GM21526 (cell line): ENCODE results near the gene ITFG1.
"Not testable (repeated sequence)": the region's sequence is repeated elsewhere in the genome, so short reads cannot be mapped to it uniquely, and the experiment has no call there.

Experiments
- ATAC-seq: cut with Tn5 transposase; IDR thresholded peaks from one replicate; pipeline ENCODE4 v1.9.1; 2021; ENCODE audit warnings: moderate library complexity; ENCODE audit not compliant: unreplicated experiment, low FRiP score

Gene ITFG1

GRCh38 chr16:47349029-47349428, 111.8 kb downstream of the ITFG1 start:
- not testable (repeated sequence) for ATAC-seq

- not testable (repeated sequence) for ATAC-seq
Measured at GRCh38 chr16:47347021-47347696, 113.7 kb downstream of the ITFG1 start.

- no peak for ATAC-seq
Measured at GRCh38 chr16:47342055-47342454, 118.8 kb downstream of the ITFG1 start.

- ATAC-seq = not testable (repeated sequence)
Measured at GRCh38 chr16:47330562-47330961, 130.3 kb downstream of the ITFG1 start.

- not testable (repeated sequence) for ATAC-seq
Measured at GRCh38 chr16:47324309-47324708, 136.6 kb downstream of the ITFG1 start.

GRCh38 chr16:47323241-47323640, 137.6 kb downstream of the ITFG1 start:
- no peak for ATAC-seq

GRCh38 chr16:47320546-47321310, 140.1 kb downstream of the ITFG1 start:
- ATAC-seq = no peak

- no peak for ATAC-seq
Measured at GRCh38 chr16:47317465-47318240, 143.2 kb downstream of the ITFG1 start.

GRCh38 chr16:47316442-47317015, 144.3 kb downstream of the ITFG1 start:
- ATAC-seq = no peak

- ATAC-seq = no peak
Measured at GRCh38 chr16:47311738-47312505, 148.9 kb downstream of the ITFG1 start.

DNA sequence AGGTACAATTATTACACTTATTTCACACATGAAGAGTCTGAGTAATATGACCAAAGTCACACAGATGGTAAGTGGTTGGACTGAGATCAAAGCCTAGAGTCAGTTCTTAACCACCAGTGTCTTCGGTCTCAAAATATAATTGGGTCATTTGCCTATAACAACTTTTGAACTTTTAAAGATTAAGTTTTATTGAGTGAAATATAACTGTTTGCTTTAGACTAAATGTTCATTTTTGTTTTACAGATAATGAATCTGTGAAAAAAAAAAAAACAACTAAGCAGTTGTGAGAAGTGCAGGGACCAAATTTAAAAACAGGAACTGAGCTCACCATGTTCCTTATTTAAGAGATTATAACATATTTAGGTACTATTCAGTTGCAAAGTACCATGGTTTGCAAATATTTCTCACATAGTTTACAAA, 150.1 kb downstream of the ITFG1 start:
- ATAC-seq = no peak

DNA sequence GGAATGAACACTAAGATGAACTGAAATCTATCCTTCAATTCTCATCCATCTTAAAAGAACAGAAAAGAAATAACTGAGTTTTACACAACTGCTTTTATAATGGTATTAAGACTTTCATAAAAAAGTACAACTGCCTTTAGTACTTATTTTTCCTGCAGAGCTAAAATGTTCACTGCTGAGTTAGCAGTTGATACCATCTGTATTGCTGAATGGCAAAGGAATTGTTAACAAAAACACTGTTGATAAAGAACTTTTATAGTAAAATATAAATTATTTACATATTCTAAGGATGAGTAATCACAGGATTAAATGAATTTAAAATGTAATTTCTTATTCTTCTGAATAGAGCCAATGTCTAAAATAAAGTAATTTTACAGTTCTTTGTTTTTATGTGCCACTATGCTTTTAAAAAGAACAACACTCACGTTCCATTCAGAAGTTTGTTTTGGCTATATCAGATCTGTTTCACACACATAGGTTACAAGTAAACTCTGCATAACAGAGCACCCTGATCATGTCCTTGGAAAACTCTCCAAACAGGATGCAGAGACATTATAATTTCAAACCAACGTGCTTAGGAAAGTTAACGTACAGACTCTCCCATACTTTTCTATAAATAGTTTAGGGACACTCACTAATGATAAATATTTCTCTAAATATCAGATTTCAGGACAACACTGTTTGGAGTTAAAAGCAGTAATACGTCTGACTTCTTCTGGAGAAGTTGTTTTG, 151.1 kb downstream of the ITFG1 start:
- no peak for ATAC-seq

GRCh38 chr16:47308601-47309000, 152.3 kb downstream of the ITFG1 start:
- no peak for ATAC-seq

- ATAC-seq = no peak
Measured at GRCh38 chr16:47304563-47304962, 156.3 kb downstream of the ITFG1 start.

GRCh38 chr16:47299587-47299986, 161.3 kb downstream of the ITFG1 start:
- no peak for ATAC-seq

- ATAC-seq = no peak
Measured at GRCh38 chr16:47284999-47285398, 175.9 kb downstream of the ITFG1 start.

DNA sequence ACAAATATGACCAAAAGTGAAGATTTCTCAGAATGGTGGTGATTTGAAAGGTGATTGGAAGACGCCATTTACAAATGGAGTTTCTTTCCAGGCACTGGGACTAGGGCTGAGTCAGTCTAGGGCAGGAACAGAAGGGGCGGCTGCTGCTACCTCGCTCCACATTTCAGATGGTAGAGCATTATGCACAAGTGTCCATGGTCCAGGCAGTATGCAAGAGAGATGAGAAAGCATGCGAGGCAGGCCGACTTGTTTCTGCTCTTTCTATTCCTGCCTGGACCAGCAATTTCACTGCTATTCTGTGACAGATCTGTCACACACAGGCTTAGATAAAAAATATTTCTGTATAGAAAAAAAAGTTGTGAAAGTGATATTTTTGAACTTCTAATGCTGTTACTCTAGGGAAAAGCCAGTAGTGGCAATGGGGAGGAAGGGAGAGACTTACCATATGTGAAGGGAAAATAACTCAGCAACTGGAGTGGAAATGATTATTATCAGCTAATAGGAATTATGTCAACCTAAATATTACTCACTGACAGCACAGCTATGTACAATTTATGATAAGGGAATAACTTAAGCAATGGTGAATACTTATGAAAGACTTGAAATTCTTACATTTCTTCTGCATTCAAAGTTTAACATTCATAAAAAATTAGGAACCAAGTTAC, 182.4 kb downstream of the ITFG1 start:
- ATAC-seq = no peak

GRCh38 chr16:47276522-47276921, 184.3 kb downstream of the ITFG1 start:
- no peak for ATAC-seq

- no peak for ATAC-seq
Measured at GRCh38 chr16:47262938-47263337, 197.9 kb downstream of the ITFG1 start.
